HepG2 (cell line): ENCODE results near the gene MYO6. TPM values are rescaled to one million over a fixed set of nuclear protein-coding genes. Genes with fewer than 3 reads are reported as not detected.

Source experiments
- ATAC-seq: fragments of 200-7000 bp; cut with Tn5 transposase; 3 replicates; pipeline ENCODE4 v1.9.1; 2020; ENCODE audit warnings: mild to moderate bottlenecking, moderate library complexity
- BruUV-seq: library from RNA; stranded (reverse); fragments of 400-500 nt; replicated peaks from 2 replicates; lab custom pipeline; 2021; lab: Mats Ljungman, UMichigan
- CTCF ChIA-PET: fragments of 300-600 bp; formaldehyde crosslinking; extraction: SDS; loops from one replicate; lab custom pipeline; 2021; ENCODE audit warnings: low total read pairs, inconsistent platforms, low intra/inter-chr PET ratio; lab: Yijun Ruan, JAX
- POLR2A ChIA-PET: fragments of 350-600 bp; sonication (Branson Sonifier 250); formaldehyde crosslinking; loops from one replicate; lab custom pipeline; 2020; ENCODE audit warnings: antibody characterized with exemption, inconsistent platforms; lab: Yijun Ruan, JAX
- DNase-seq: peaks from one replicate; pipeline ENCODE4 v3.0.0-alpha.2; 2015; ENCODE audit warnings: low spot score
- FAIRE-seq: peaks from 3 replicates; lab custom pipeline; 2011; peaks lifted over from hg19 to GRCh38; lab: Jason Lieb, UNC
- H2AFZ ChIP-seq: one replicate; pipeline ENCODE4 v1.6.1; 2011; ENCODE audit warnings: low read length, inconsistent platforms
- H3K27ac ChIP-seq: fragments of 300-600 bp; 3 replicates; pipeline ENCODE4 v1.8.0; 2011; ENCODE audit warnings: mixed run types, mild to moderate bottlenecking, mixed read lengths, low read length, inconsistent platforms; ENCODE audit not compliant: insufficient read depth; ENCODE audit errors: extremely low read length
- H3K27me3 ChIP-seq, 2 experiments: fragments of 200-600 bp in 1 of 2; 2 replicates in 1 of 2; 3 replicates in 1 of 2; pipeline versions ENCODE4 v1.6.0 to v1.8.0; 2011; ENCODE audit warnings: low read length in 2 of 2, mild to moderate bottlenecking in 2 of 2, moderate library complexity in 2 of 2, inconsistent platforms in 1 of 2; ENCODE audit not compliant: insufficient read depth in 2 of 2, control insufficient read depth in 1 of 2
- H3K36me3 ChIP-seq, 2 experiments: fragments of 200-600 bp in 1 of 2; replicated peaks in 1 of 2; 2 replicates in 1 of 2; 3 replicates in 1 of 2; pipeline versions ENCODE4 v1.5.1 to v1.8.0; 2011; ENCODE audit warnings: low read length in 2 of 2, inconsistent platforms in 1 of 2; ENCODE audit not compliant: insufficient read depth in 2 of 2, control insufficient read depth in 1 of 2
- H3K4me1 ChIP-seq: 2 replicates; pipeline ENCODE4 v1.5.1; 2012; ENCODE audit warnings: low read length, inconsistent platforms; ENCODE audit not compliant: insufficient read depth
- H3K4me2 ChIP-seq: 2 replicates; pipeline ENCODE4 v1.6.0; 2011; ENCODE audit warnings: low read depth, low read length, inconsistent platforms
- H3K4me3 ChIP-seq, 3 experiments: fragments of 200-600 bp in 1 of 3; sonication (generic), shearing (Covaris generic) in 1 of 3; replicated peaks in 1 of 3; 2 replicates each; pipeline ENCODE4 v1.5.1; 2011 to 2016; ENCODE audit warnings: low read length in 3 of 3, inconsistent platforms in 2 of 3, low read depth in 2 of 3, mild to moderate bottlenecking in 2 of 3, control low read depth in 1 of 3, mixed read lengths in 1 of 3; ENCODE audit not compliant: insufficient read depth in 1 of 3
- H3K79me2 ChIP-seq: one replicate; pipeline ENCODE4 v1.6.1; 2011; ENCODE audit warnings: low read length, inconsistent platforms; ENCODE audit not compliant: insufficient read depth
- H3K9ac ChIP-seq: 2 replicates; pipeline ENCODE4 v1.6.0; 2011; ENCODE audit warnings: mild to moderate bottlenecking, low read depth, low read length, inconsistent platforms; ENCODE audit not compliant: insufficient read depth
- H3K9me3 ChIP-seq: 2 replicates; pipeline ENCODE4 v1.5.1; 2012; ENCODE audit warnings: mild to moderate bottlenecking, low read length
- H4K20me1 ChIP-seq: 2 replicates; pipeline ENCODE4 v1.6.0; 2011; ENCODE audit warnings: inconsistent platforms, mild to moderate bottlenecking, low read length, moderate library complexity; ENCODE audit not compliant: insufficient read depth
- DBP ChIP-seq: sonication (generic); formaldehyde crosslinking; IDR thresholded peaks from 2 replicates; pipeline ENCODE4 v1.4.0; 2020; ENCODE audit warnings: missing genetic modification reagents; ENCODE audit errors: not compliant biosample characterization
- EHMT2 ChIP-seq: fragments of 200-600 bp; sonication (generic); IDR thresholded peaks from 2 replicates; pipeline ENCODE4 v1.7.0; 2017; ENCODE audit warnings: antibody characterized with exemption, low read depth, low read length, borderline replicate concordance
- HIC2 ChIP-seq: sonication (generic); formaldehyde crosslinking; IDR thresholded peaks from 2 replicates; pipeline ENCODE4 v1.9.0; 2022; ENCODE audit warnings: low read depth, missing genetic modification reagents
- HNF4G ChIP-seq, 2 experiments: sonication (generic) in 1 of 2; formaldehyde crosslinking in 1 of 2; IDR thresholded peaks; 2 replicates each; pipeline versions ENCODE4 v1.4.0 to v1.6.1; 2011 to 2020; ENCODE audit warnings: borderline replicate concordance in 2 of 2, low read depth in 2 of 2, mild to moderate bottlenecking in 2 of 2, low read length in 1 of 2, missing genetic modification reagents in 1 of 2, moderate library complexity in 1 of 2
- NBN ChIP-seq: fragments of 450-650 bp; conservative IDR thresholded peaks from 2 replicates; pipeline ENCODE4 v1.6.1; 2017
- NFRKB ChIP-seq: fragments of 450-650 bp; IDR thresholded peaks from 2 replicates; pipeline ENCODE4 v1.6.1; 2017
- POLR2A ChIP-seq, 2 experiments: IDR thresholded peaks; 2 replicates each; pipeline ENCODE4 v1.6.1; 2011; ENCODE audit warnings: low read depth in 2 of 2, low read length in 2 of 2, mild to moderate bottlenecking in 1 of 2, moderate library complexity in 1 of 2; ENCODE audit not compliant: insufficient read depth in 1 of 2
- PPARG ChIP-seq: conservative IDR thresholded peaks from 2 replicates; pipeline ENCODE4 v1.6.1; 2016; ENCODE audit warnings: missing biosample characterization, missing genetic modification reagents
- SALL1 ChIP-seq: sonication (generic); formaldehyde crosslinking; IDR thresholded peaks from 2 replicates; pipeline ENCODE4 v1.8.0; 2022; ENCODE audit warnings: mild to moderate bottlenecking, missing genetic modification reagents
- ZBTB33 ChIP-seq: sonication (generic); formaldehyde crosslinking; IDR thresholded peaks from 2 replicates; pipeline ENCODE4 v1.4.0; 2020; ENCODE audit warnings: missing genetic modification reagents
- ZNF260 ChIP-seq: sonication (generic); formaldehyde crosslinking; IDR thresholded peaks from 2 replicates; pipeline ENCODE4 v1.4.0; 2020; ENCODE audit warnings: missing genetic modification reagents, low read depth, mild to moderate bottlenecking, borderline replicate concordance
- ZNF441 ChIP-seq: sonication (generic); formaldehyde crosslinking; IDR thresholded peaks from 2 replicates; pipeline ENCODE4 v1.7.0; 2021; ENCODE audit warnings: missing genetic modification reagents, borderline replicate concordance
- ZNF703 ChIP-seq: sonication (generic); formaldehyde crosslinking; IDR thresholded peaks from 2 replicates; pipeline ENCODE4 v1.5.1; 2020; ENCODE audit warnings: missing genetic modification reagents, mild to moderate bottlenecking, moderate library complexity, borderline replicate concordance
- ZSCAN9 ChIP-seq: IDR thresholded peaks from 2 replicates; pipeline ENCODE4 v1.6.1; 2016; ENCODE audit warnings: borderline replicate concordance
- WGBS: methylation state at CpG from one replicate; pipeline ENCODE4 v1.1.6; 2017; ENCODE audit warnings: low lambda C conversion rate; 5-methylcytosine and 5-hydroxymethylcytosine counted together
- in situ Hi-C: cut with HindIII; loops from 2 replicates; pipeline ENCODE4 v1.10.0; 2017; ENCODE audit warnings: low pct_unique_long_range_greater_than_20kb; ENCODE audit not compliant: extremely low pct_ligation_motif_present
- intact Hi-C: fragments of 100-400 bp; cut with micrococcal nuclease; formaldehyde crosslinking; loops from one replicate; pipeline ENCODE4 v1.10.0; 2022; ENCODE audit not compliant: unreplicated experiment
- polyA plus RNA-seq, 8 experiments: library from polyadenylated mRNA; depleted of rRNA in 3 of 8; stranded (reverse) in 7 of 8; unstranded in 1 of 8; fragments of >200 nt; fragmentation: Illumina TruSeq in 4 of 8; extraction: Trizol in 4 of 8; gene quantifications; 2 replicates each; pipeline versions ENCODE4 v1.2.1 to v1.2.3, GENCODE V29; 2011 to 2016; ENCODE audit warnings: low read depth in 4 of 8, missing spikeins in 1 of 8, mixed read lengths in 1 of 8; ENCODE audit not compliant: insufficient read depth in 1 of 8
- total RNA-seq, 5 experiments: library from RNA; depleted of rRNA; stranded (reverse); fragments of >200 nt; fragmentation: Illumina TruSeq; extraction: Trizol; gene quantifications; 2 replicates each; pipeline ENCODE4 v1.2.3, GENCODE V29; 2016; ENCODE audit warnings: low read depth in 1 of 5

Gene MYO6
- total and polyA plus RNA-seq, 2 of the 13 experiments (the other 11 are each of a cell fraction or from before 2014, with no cell fraction given) = 5.4 to 7.5 TPM

- H4K20me1 ChIP-seq = no peaks in the 10 kb centered on the region
- ATAC-seq (no peak), DNase-seq (no peak), FAIRE-seq (no peak)
- TF ChIP-seq ZBTB33 (CRISPR knock-in tag) (peak; percentile 37; the same call in 1 of the 2 replicates), EHMT2 (no peak)
- WGBS = 94% methylated on average over 4 of the region's 4 CpGs
- no peaks in the 10 kb centered on the region for H3K9me3 ChIP-seq
- no peak overlapping the region for H3K27ac ChIP-seq
- H3K4me3 ChIP-seq = no peak overlapping the region
- CTCF ChIA-PET = no interaction called here
- no peaks in the 10 kb centered on the region for H3K79me2 ChIP-seq
- H3K36me3 ChIP-seq = no peaks in the 10 kb centered on the region
- in situ Hi-C loops (no loop called here), intact Hi-C loops (no loop called here)
- POLR2A ChIA-PET = no interaction called here
- no peak overlapping the region for H2AFZ ChIP-seq
- no TSS peak for BruUV-seq
- no peak overlapping the region for H3K9ac ChIP-seq
- no peaks in the 10 kb centered on the region for H3K27me3 ChIP-seq
- H3K4me1 ChIP-seq = 0 out of 2 replicates have a peak, but pooled peaks cover 7% of the 10 kb centered on the region
- H3K4me2 ChIP-seq = no peak overlapping the region
These were observed 29.7 kb downstream of the MYO6 start for GRCh38 chr6:75778757-75779156.

GRCh38 chr6:75786152-75786551 is 37.1 kb downstream of the MYO6 start:
- Histone ChIP-seq H4K20me1 (no peaks in the 10 kb centered on the region), H3K4me3 (no peak overlapping the region), H3K4me1 (no peaks in the 10 kb centered on the region), H3K9me3 (no peaks in the 10 kb centered on the region), H2AFZ (no peak overlapping the region), H3K27me3 (no peaks in the 10 kb centered on the region), H3K9ac (no peak overlapping the region), H3K36me3 (no peaks in the 10 kb centered on the region), H3K4me2 (no peak overlapping the region), H3K79me2 (no peaks in the 10 kb centered on the region), H3K27ac (no peak overlapping the region)
- no peak for TF ChIP-seq HIC2
- no peak for TF ChIP-seq ZNF441 (CRISPR knock-in tag)
- TF ChIP-seq ZSCAN9 = no peak
- no peak for TF ChIP-seq SALL1
- no peak for TF ChIP-seq DBP (CRISPR knock-in tag)
- TF ChIP-seq HNF4G (IDR thresholded peaks at IDR 0.05; ENCODE audit: borderline replicate concordance, low read depth, low read length) = no peak
- TF ChIP-seq HNF4G (CRISPR knock-in tag; IDR thresholded peaks at IDR 0.05; ENCODE audit: borderline replicate concordance, low read depth) = no peak
- no peak for TF ChIP-seq NFRKB
- TF ChIP-seq NBN = no peak
- no peak for TF ChIP-seq POLR2A (IDR thresholded peaks at IDR 0.05; ENCODE audit: insufficient read depth in 1 of 2, low read depth in 2 of 2, low read length in 2 of 2)
- TF ChIP-seq ZNF703 = no peak
- TF ChIP-seq PPARG (CRISPR knock-in tag) = no peak
- TF ChIP-seq ZNF260 (CRISPR knock-in tag) = no peak
- DNase-seq = no peak
- FAIRE-seq = no peak
- CTCF ChIA-PET = no interaction called here
- intact Hi-C loops (no loop called here), in situ Hi-C loops (no loop called here)
- no peak for ATAC-seq
- BruUV-seq = no TSS peak
- POLR2A ChIA-PET = no interaction called here
- 93% methylated on average over 2 of the region's 2 CpGs for WGBS
